Measurements from ENCODE around the gene ZC2HC1B.

GRCh38 chr6:143952060-143952778, 87.9 kb downstream of the ZC2HC1B start:
- TF ChIP-seq, protein P1, sequence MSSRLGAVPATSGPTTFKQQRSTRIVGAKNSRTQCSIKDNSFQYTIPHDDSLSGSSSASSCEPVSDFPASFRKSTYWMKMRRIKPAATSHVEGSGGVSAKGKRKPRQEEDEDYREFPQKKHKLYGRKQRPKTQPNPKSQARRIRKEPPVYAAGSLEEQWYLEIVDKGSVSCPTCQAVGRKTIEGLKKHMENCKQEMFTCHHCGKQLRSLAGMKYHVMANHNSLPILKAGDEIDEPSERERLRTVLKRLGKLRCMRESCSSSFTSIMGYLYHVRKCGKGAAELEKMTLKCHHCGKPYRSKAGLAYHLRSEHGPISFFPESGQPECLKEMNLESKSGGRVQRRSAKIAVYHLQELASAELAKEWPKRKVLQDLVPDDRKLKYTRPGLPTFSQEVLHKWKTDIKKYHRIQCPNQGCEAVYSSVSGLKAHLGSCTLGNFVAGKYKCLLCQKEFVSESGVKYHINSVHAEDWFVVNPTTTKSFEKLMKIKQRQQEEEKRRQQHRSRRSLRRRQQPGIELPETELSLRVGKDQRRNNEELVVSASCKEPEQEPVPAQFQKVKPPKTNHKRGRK (tag; IDR thresholded peaks at IDR 0.05), result no peak
- TF ChIP-seq POLR2A (conservative IDR thresholded peaks at IDR 0.05) (no peak), PML (IDR thresholded peaks at IDR 0.05; ENCODE audit: low read length) (no peak), SMAD4 (CRISPR knock-in tag; conservative IDR thresholded peaks at IDR 0.05) (no peak), BRCA1 (IDR thresholded peaks at IDR 0.05) (no peak), BRCA1 (CRISPR knock-in tag; IDR thresholded peaks at IDR 0.05) (no peak), POLR2AphosphoS5 (IDR thresholded peaks at IDR 0.05; ENCODE audit: control insufficient read depth, insufficient read depth, low read depth, low read length) (no peak), SRSF7 (optimal IDR thresholded peaks at IDR 0.05; ENCODE audit: low read depth, low read length) (no peak), POLR3A (IDR thresholded peaks at IDR 0.05; ENCODE audit: borderline replicate concordance, extremely low read depth, insufficient read depth, insufficient read length) (no peak)
- TF ChIP-seq, protein P2, sequence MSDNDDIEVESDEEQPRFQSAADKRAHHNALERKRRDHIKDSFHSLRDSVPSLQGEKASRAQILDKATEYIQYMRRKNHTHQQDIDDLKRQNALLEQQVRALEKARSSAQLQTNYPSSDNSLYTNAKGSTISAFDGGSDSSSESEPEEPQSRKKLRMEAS (CRISPR knock-in tag; IDR thresholded peaks at IDR 0.05), result no peak

Measured in K562 (cell line).